Measurements from ENCODE around the gene GALNS. TPM values are rescaled to one million over a fixed set of nuclear protein-coding genes. Genes with fewer than 3 reads are reported as not detected.

The GALNS gene
- total and polyA plus RNA-seq, 2 donors (not counting 3 experiments of a cell fraction or from before 2014, with no cell fraction given): 21.8 to 40.2 TPM

DNA sequence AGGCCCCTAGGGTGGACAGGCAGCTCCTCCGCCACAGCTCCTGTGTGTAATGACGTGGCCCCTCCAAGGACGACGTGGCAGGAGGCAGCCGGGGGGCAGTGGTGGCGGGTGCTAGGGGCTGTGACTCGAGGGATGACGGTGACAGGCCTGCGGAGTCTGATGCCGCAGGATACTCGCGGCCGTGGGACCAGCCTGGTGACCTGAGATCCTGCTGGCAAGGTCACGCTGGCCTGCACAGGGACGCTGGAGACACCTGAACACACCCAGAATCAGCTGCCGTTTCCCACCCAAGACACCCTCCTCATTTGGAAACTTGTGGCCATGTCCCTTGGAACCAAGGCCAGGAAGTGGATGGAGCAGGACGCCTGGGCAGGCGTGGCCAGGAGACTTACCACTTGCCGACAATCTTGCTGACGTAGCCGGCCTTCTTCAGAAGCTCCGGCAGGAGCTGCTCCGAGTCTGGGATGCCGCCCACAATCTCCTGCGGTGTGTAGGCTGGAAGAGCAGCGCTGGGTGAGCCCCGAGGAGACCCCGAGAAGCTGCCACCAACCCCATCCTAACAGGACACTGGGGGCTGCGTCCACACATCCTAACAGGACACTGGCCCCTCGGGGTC, 16.0 kb downstream of the GALNS start:
- no peak overlapping the region for H2AFZ ChIP-seq (ENCODE audit: low read depth, low read length)
- no peak overlapping the region for H3K9ac ChIP-seq (replicated peaks; ENCODE audit: extremely low read depth, insufficient read depth, low read length)
- no peak overlapping the region for H3K4me2 ChIP-seq (ENCODE audit: insufficient read depth, low read length)
- peaks cover 0 to 10% of the 10 kb centered on the region in 2 experiments for H3K36me3 ChIP-seq (ENCODE audit: control insufficient read depth in 2 of 2, extremely low read depth in 1 of 2, insufficient read depth in 2 of 2, low read length in 2 of 2)
- no peaks in the 10 kb centered on the region for H3K79me2 ChIP-seq (ENCODE audit: control insufficient read depth, insufficient read depth, low read length)
- H3K4me3 ChIP-seq (replicated peaks in 1 of 3; ENCODE audit: insufficient read depth in 1 of 3, low read depth in 1 of 3, low read length in 3 of 3): no peak overlapping the region
- no TSS peak for BruUV-seq (replicated peaks)
- no peaks in the 10 kb centered on the region for H4K20me1 ChIP-seq (replicated peaks; ENCODE audit: control insufficient read depth, extremely low read depth, insufficient read depth, low read length)
- FAIRE-seq (no peak), DNase-seq (ENCODE audit: low read depth, low spot score) (no peak)
- ChIA-PET CTCF (interaction anchor here (0.9 to 1.3 kb wide), 2 partner anchors 9 to 17 kb away, joined by 3 read pairs; partner anchors contain the start of gene TRAPPC2L), POLR2A (no interaction called here)
- TF ChIP-seq FOS (IDR thresholded peaks at IDR 0.05; ENCODE audit: borderline replicate concordance, insufficient read depth, low read length) (no peak), POLR2AphosphoS5 (IDR thresholded peaks at IDR 0.05; ENCODE audit: insufficient read depth, low read depth, low read length) (no peak), GATA2 (IDR thresholded peaks at IDR 0.05; ENCODE audit: insufficient read depth, insufficient read length, low read depth, low read length) (no peak), MYC (IDR thresholded peaks at IDR 0.05; ENCODE audit: low read depth, low read length) (no peak), POLR2A (IDR thresholded peaks at IDR 0.05; ENCODE audit: low read depth, low read length) (no peak), JUN (IDR thresholded peaks at IDR 0.05; ENCODE audit: borderline replicate concordance, insufficient read depth, insufficient read length, low read depth) (no peak), EZH2 (IDR thresholded peaks at IDR 0.05; ENCODE audit: borderline replicate concordance, low read depth, low read length, severe bottlenecking) (no peak)
- TF ChIP-seq, protein P1, sequence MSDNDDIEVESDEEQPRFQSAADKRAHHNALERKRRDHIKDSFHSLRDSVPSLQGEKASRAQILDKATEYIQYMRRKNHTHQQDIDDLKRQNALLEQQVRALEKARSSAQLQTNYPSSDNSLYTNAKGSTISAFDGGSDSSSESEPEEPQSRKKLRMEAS (IDR thresholded peaks at IDR 0.05; ENCODE audit: insufficient read depth, insufficient read length): no peak
- TF ChIP-seq, protein P2, sequence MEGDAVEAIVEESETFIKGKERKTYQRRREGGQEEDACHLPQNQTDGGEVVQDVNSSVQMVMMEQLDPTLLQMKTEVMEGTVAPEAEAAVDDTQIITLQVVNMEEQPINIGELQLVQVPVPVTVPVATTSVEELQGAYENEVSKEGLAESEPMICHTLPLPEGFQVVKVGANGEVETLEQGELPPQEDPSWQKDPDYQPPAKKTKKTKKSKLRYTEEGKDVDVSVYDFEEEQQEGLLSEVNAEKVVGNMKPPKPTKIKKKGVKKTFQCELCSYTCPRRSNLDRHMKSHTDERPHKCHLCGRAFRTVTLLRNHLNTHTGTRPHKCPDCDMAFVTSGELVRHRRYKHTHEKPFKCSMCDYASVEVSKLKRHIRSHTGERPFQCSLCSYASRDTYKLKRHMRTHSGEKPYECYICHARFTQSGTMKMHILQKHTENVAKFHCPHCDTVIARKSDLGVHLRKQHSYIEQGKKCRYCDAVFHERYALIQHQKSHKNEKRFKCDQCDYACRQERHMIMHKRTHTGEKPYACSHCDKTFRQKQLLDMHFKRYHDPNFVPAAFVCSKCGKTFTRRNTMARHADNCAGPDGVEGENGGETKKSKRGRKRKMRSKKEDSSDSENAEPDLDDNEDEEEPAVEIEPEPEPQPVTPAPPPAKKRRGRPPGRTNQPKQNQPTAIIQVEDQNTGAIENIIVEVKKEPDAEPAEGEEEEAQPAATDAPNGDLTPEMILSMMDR (IDR thresholded peaks at IDR 0.05; ENCODE audit: extremely low read depth in 1 of 2, insufficient read depth in 1 of 2, low read depth in 1 of 2, low read length in 2 of 2): no peak
- H3K9me3 ChIP-seq (replicated peaks; ENCODE audit: control insufficient read depth, insufficient read depth, low read length): no peaks in the 10 kb centered on the region
- no peak overlapping the region for H3K27ac ChIP-seq (ENCODE audit: insufficient read depth, low read depth, low read length)
- no peaks in the 10 kb centered on the region for H3K4me1 ChIP-seq (ENCODE audit: control insufficient read depth, extremely low read depth, insufficient read depth, low read length)
- dilution Hi-C loops (cut with MboI; ENCODE audit: extremely low pct_ligation_motif_present, low sequenced_read_pairs) (no loop called here), intact Hi-C loops (cut with micrococcal nuclease) (no loop called here)
- H3K27me3 ChIP-seq (ENCODE audit: control insufficient read depth in 2 of 2, insufficient read depth in 2 of 2, low read length in 2 of 2): no peaks in the 10 kb centered on the region
- H3K9me1 ChIP-seq (replicated peaks; ENCODE audit: control insufficient read depth, extremely low read depth, insufficient read depth, low read length): no peaks in the 10 kb centered on the region
